GM12892 (cell line): ENCODE results near the gene AOPEP.

Experiments
- POLR2A ChIP-seq: IDR thresholded peaks from 2 replicates; pipeline ENCODE4 v1.6.1; 2011; ENCODE audit warnings: low read depth, low read length, control low read depth
- POLR2AphosphoS5 ChIP-seq: IDR thresholded peaks from 2 replicates; pipeline ENCODE4 v1.6.1; 2011; ENCODE audit warnings: low read depth, low read length, control low read depth

- TF ChIP-seq POLR2A = no peak
- TF ChIP-seq POLR2AphosphoS5 = no peak
Observed at GRCh38 chr9:94872083-94872833, 145.8 kb downstream of the AOPEP start.
